ENCODE results near the gene AFF2.

- no peak for TF ChIP-seq REST (IDR thresholded peaks at IDR 0.05; ENCODE audit: low read depth, low read length)
- TF ChIP-seq CTCF (IDR thresholded peaks at IDR 0.05): no peak
- no peak for TF ChIP-seq GATA2 (CRISPR knock-in tag; IDR thresholded peaks at IDR 0.05)
- TF ChIP-seq PBX3 (IDR thresholded peaks at IDR 0.05): no peak
- TF ChIP-seq ELF1 (IDR thresholded peaks at IDR 0.05): no peak
- TF ChIP-seq TAF1 (IDR thresholded peaks at IDR 0.05; ENCODE audit: borderline replicate concordance, low read depth, low read length): no peak
- TF ChIP-seq EP300 (IDR thresholded peaks at IDR 0.05; ENCODE audit: borderline replicate concordance in 1 of 2, low read depth in 1 of 2, low read length in 1 of 2): no peak
- no peak for TF ChIP-seq RCOR1 (IDR thresholded peaks at IDR 0.05; ENCODE audit: low read length)
- TF ChIP-seq RFX5 (IDR thresholded peaks at IDR 0.05; ENCODE audit: low read length): no peak
- TF ChIP-seq EZH2phosphoT487 (IDR thresholded peaks at IDR 0.05; ENCODE audit: borderline replicate concordance, low read depth): no peak
- TF ChIP-seq ZBTB33 (IDR thresholded peaks at IDR 0.05; ENCODE audit: borderline replicate concordance, low read depth): no peak
Observed at GRCh38 chrX:148540671-148541583, 40.5 kb downstream of the AFF2 start.

Data from SK-N-SH (cell line).